NCI-H446 treated with DMSO at 0.1 percent for 48 hours (cell line): ENCODE results near the gene HPGDS.
"Not testable (repeated sequence)": the region's sequence is repeated elsewhere in the genome, so short reads cannot be mapped to it uniquely, and the experiment has no call there.

Experiments used
- DNase-seq: peaks from one replicate; lab custom pipeline; 2025; lab: John Stamatoyannopoulos, UW

HPGDS gene

DNA sequence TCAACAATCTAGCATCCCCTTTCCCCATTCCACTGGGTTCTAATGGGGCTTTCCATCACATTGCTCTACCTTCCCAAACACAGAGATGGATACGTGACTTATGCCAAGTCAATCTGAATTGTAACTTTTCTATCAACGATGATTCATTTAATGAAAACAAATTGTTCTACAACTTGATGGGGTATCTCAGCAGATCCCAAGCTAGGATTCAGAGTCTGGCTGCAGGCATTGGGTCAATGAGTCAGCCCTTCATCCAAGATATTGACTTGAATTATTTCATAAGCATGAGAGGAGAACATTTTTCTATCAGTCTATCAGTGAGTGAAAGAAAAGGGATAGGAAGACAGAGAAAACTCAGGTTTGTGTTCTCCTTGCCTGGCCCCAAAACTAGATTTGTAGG is 15.0 kb upstream of the HPGDS start:
- DNase-seq = no peak

DNA sequence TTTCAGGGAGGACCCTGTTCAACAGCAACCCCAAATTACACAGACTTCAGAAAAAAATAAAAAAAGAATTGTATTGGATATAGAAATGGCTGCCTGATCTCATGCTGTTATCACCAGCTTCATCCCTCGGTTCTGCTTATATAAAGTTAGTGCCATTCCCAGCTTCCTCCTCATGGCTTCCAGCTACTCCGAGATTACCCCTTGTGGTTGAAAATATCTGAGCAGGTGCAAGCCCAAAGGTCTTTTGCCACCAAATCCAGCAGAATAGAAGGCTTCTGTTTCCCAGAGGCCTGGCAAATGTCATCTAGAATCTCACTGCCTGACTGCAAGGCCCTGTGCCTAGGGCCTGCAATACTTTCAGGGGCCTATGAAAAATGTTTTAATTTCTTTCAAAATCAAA is 13.8 kb upstream of the HPGDS start:
- no peak for DNase-seq

GRCh38 chr4:94354474-94354896 is 11.8 kb upstream of the HPGDS start:
- DNase-seq = no peak

DNA sequence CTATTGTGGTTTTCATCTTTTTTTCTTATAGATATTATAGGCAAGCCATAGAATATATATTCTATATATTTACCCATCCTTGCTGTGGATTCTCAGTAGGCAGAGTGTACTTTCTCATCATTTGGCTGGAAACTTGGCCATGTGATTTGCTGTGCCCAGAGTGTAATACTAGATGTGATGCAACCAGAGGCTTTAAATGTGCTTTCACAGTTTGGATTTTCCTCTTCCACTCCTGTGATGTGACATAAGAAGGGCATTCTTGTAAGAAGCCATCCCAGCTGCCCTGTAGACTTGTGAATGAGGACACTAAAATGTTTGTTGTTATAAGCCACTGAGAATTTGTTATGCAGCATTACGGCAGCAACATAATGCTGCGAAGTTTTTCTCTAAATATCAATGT is 10.4 kb upstream of the HPGDS start:
- DNase-seq = no peak

DNA sequence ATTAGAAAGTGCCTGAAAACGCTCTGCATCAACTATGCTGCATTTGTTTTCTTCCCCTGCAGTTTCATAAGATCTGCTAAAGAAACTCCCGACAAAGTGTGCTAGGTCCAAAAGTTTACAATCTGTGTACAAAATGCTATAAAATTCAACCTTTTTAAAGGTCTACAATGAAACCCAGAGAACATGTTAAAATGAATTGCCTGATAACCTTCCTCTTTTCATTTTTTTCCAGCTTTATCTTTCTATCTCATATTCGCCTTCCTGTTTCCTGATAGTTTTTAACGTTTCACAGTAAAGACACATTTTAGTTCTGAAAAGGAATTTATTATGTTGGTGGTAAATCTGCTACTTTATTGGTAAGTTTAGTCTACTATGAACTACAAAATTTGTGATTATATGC is 9.5 kb upstream of the HPGDS start:
- DNase-seq = no peak

GRCh38 chr4:94351319-94351718 is 8.7 kb upstream of the HPGDS start:
- no peak for DNase-seq

- DNase-seq = no peak
Measured at GRCh38 chr4:94350095-94350494, 7.5 kb upstream of the HPGDS start.

DNA sequence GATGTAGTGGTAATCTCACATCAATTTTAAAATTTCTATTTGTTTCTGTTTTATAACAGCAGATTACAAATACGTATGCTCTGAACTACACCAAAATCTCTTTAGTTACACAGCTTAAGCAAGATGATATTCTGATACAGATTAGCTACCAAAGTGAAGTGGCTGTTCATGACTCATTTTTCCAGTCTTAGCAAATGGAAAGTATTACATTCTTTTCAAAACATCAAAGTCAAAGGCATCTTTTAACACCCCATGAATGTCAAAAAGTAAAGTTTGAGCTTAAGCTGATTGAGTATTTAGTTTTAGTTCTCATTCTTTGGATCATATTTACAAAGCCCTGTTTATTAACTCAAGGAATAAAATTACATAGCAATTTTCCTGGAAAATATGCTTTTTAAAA is 6.6 kb upstream of the HPGDS start:
- DNase-seq = no peak

DNA sequence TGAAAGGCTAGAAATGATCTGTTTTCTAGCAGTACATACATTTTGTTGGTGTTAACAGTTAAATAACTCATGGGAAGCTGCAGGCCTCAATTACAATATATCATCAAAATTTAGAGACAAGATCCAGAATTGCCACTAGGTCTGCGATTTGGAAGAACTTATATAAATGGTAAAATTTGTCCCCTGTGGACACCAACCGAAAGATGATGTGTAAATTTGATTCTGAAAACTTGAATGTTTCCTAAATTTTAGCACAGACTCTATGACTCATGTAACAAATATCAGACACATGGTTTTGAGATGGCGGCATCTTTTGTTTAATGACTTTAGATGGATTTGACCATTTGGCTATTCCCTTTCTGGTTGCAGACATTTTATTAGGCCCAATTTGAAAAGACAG is 6.0 kb upstream of the HPGDS start:
- DNase-seq = no peak

GRCh38 chr4:94346541-94346940 is 3.9 kb upstream of the HPGDS start:
- no peak for DNase-seq

DNA sequence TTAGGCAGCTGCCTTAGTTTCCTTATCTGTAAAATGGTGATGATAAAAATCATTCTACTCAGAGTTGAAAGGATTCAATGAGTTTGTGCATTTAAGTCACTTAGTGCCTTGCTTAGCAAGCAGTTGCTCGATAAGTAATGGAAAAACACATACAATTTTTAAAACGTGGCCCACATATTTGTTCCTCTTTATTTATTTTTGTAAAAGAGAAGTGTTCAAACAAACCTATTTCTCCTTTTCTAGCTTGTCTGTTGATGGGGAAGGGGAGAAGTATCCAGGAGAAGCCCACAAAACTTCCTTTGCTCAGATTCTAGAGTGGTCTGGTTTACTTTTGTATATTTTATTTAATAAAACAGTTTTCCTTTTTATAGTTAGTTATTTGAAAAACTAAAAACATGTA is 3.3 kb upstream of the HPGDS start:
- DNase-seq = no peak

DNA sequence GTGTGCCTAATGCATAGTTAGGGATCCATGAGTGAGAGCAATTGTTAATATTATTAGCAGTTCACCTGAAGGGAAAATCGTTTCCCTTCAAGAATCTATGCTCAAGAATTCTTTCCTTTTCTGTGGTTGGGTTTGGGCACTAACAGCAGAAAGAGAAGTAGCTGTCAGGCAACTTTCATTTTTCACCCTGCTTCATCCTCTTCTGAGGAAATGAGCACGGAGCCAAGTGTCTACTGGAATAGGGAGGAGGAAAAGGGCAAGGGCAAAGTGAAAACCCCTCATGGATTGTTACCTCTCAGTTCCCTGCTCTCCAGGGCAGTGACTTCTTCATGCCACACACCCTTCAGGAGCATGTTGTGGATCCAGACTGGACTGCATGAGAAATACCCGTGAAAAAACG is 2.6 kb upstream of the HPGDS start:
- no peak for DNase-seq

DNA sequence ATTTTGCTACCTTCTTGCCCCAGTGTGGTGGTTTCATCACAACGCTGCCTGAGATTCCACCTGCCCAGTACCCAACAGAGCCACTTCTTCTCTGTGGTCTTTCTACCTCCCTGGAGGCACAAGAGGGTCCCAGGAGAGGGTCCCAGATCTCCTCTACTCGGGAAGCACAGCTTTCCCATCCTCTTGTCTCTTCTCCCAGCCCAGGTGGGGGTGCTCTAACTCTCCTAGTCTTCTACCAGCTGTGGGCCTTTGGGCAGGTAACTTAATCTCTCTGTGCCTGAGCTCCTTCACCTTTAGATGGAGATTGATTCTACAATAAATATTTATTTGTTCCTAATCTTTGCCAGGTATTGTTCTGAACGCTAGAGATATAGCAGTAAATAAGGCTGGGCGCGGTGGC is 1.8 kb upstream of the HPGDS start:
- no peak for DNase-seq

GRCh38 chr4:94341481-94342370 is 910 bp downstream of the HPGDS start:
- DNase-seq = no peak

- no peak for DNase-seq
Measured at GRCh38 chr4:94339779-94340178, 2.9 kb downstream of the HPGDS start.

GRCh38 chr4:94338681-94339351 is 3.8 kb downstream of the HPGDS start:
- no peak for DNase-seq

GRCh38 chr4:94336791-94337190 is 5.8 kb downstream of the HPGDS start:
- not testable (repeated sequence) for DNase-seq

DNA sequence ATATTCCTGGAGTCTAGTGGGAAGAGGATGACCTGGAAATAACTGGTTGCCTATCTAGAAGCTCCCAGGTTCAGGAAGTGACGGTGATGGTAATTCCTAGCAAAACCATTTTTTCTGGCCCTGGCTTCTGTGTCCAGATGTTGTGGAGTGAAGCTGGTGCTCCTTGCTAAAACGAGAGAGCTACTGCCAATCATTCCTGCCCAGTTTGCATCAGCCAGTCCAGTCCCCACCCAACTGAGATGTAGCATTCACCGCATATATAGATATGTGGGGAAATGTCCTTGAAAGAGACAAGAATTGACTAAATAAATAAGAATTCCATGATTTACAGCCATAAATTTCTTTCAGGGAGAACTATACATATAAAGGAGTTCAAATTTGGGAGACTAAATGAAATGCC is 6.3 kb downstream of the HPGDS start:
- no peak for DNase-seq

DNA sequence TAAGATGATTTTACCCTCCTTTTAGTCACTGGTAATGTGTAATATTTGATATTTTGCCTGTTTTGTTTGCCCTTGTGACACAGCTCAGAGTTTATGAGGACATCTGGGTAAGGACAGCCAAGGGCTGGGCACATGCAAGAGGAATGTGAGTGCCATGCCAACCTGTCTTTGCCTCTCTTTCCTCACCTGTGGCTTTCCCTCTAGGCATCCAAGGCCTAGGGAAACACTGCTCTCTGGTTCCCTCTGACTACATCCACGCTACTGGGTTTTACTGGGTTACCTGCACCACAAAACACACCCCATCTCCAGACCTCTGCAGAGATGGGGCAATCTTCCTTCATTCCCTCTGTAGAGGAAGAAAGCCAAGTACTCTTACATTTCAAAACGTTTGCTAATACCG is 7.7 kb downstream of the HPGDS start:
- DNase-seq = no peak

GRCh38 chr4:94334476-94334875 is 8.2 kb downstream of the HPGDS start:
- no peak for DNase-seq

GRCh38 chr4:94333866-94334265 is 8.8 kb downstream of the HPGDS start:
- DNase-seq = no peak

DNA sequence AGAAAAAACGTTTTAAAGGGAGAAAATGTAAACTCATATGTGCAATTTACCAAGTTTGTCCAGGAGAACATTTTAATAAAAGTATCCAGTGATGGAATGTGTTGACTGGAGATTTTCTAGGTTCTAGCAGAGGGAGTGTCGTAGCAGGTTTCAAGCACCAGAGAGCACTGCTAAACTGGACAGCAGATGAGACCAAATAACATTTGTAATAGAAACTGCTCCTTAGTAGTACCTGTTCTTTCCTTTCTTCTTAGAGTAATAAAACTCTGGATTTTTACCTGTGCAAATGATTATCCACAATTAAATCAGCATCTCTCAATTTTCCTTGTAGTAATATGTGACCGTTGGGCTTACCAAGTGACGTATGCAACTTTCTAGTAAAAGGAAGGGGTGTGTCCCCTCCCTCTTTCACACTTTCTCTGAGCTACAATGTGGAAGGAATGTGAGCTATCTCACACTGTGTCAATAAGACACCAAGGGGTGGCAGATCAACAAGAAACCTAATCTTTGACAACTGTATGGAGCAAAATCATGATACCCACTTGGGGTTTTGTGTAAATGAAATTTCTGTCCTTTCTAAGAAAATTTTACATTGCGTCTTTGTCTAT is 9.5 kb downstream of the HPGDS start:
- no peak for DNase-seq

DNA sequence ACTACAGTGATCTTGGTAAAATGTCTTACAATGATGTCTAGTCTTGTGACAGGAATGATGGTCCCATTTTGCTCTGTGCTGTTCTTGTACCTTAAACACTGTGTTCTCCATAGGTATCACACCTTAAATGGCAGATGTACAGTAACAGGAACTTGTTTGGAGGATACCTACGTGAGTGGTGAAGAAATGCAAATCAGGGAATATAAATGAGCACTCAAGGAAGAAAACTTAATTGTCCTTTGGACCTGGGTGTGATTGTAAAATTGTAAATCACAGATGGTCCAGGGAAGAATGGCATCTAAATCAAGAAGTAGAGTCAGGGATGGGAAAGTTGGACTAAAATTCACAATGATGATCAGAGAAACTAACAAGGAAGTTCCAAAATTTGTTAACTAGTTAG is 12.7 kb downstream of the HPGDS start:
- DNase-seq = no peak
